GM18520 (cell line): ENCODE data around the gene GPAT3.

ENCODE experiments used
- ATAC-seq: cut with Tn5 transposase; IDR thresholded peaks from one replicate; pipeline ENCODE4 v1.9.1; 2021; ENCODE audit not compliant: unreplicated experiment

GPAT3 gene

DNA sequence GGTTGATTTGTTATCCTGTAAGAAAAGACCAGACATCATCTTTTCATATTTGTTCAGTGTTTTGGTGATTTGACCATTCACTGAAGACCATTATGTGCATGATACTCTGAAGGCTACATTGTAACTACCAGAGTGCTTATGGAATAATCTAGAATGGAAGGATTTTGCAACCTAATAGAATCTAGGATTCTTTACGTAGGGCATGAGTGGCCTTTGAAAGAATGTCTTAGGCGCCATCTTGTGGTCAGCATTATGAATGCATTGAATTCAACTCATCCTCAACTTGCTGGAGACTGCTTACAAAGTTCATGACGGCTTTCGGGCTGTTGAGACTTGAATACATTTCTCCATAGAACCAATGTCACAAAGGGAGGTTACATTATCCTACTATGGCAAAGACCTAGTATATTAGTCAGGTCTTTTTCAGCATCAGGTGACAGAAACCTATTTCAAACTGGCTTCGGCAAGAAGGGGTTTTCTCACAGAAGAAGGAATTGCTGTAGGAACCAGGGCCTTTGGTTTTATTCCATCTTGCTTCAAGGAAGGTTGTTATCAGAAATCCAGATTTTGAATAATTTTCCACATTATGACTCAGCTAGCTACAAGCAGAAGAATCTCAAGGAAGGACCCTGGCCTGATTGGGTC is 104.1 kb downstream of the GPAT3 start:
- ATAC-seq, result peak; percentile 52

DNA sequence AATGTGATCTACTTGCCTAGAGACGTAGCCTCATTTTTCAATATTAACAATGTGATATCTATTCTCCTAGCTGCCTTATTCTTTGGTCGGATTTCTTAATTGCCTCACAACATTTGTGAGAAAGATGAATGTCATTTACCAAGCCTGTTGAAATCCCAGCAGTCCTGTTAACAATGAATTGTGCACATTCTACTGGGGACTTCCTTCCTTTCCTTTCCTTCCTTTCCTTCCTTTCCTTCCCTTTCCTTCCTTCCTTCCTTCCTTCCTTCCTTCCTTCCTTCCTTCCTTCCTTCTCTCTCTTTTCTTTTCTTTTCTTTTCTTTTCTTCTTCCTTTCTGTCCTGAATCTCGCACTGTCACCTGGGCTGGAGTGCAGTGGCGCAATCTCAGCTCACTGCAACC is 107.1 kb downstream of the GPAT3 start:
- no peak for ATAC-seq

DNA sequence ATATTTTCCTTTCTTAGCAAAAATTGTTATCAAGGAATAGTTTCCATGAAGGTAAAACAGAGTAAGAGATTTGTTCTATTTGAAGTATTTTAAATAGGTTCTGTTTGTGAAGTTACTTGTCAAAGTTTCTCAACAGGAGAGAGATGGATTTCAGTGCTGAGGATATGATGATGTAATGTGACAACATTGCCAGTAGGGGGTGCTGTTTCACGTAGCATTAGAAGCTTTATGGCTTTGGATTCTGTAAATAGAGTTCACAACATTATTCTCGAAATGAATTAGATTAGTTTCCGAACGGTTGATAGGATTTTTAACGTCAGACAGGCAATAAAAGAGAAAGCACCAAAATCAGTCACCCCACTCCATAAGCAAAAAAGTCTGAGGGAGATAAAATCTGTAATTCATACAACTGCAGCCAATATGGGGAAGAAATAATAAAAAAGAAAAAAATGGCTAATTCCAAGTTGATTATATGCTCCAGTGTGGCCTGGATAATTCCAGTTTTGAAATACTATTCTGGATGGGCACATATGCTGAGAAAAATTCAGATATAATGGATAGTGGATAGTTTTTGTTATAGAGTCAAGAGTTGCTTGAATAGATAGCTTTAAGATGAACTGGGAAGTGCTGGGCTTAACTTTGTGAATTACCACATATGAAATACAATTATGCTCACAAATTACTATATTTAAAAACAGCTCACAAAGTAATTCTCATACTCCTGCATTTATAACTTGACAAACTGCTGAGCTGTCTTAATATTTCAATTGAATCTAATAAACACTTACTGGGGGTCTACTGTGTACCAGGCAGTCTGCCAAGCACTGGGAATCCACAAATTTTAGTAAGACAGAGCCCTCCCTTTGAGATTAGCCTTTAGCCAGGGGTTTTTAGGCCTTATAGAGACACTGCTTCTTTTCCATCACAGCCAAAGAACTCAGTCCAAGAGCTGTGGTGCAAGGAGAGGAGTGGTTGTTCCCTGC is 109.1 kb downstream of the GPAT3 start:
- ATAC-seq, result peak; percentile 66

DNA sequence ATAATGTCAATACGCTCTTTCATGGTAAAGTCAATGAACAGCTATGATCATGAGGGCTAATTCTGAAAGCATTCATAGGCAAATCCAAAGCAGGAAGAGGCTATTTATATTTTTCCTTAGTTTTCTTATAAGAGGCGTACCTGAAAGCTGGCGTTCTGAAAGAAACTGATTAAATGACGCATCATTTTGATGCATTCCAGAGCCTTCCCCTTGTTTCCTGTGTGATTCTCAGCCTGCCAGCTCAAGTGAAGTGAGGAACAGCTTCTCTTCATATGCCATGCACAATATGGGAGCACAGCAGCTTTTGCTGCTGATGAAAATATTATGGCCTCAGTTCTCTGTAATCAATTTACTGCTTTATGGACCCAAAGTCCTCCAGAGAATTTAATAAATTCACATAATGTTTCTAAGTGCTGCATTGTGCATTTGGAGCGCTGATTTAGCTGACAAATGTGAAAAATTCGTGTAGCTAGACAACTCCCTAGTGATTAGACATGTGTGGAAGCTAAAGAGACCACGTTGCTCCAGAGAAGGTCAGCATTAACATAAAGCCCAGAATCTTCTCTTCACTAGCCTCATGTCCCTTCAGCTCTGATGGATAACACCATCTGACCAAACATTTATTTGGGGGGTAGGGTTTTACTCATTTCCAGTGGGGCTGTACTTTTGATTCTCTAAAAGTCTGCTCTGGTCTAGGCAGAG is 110.8 kb downstream of the GPAT3 start:
- ATAC-seq, result no peak

DNA sequence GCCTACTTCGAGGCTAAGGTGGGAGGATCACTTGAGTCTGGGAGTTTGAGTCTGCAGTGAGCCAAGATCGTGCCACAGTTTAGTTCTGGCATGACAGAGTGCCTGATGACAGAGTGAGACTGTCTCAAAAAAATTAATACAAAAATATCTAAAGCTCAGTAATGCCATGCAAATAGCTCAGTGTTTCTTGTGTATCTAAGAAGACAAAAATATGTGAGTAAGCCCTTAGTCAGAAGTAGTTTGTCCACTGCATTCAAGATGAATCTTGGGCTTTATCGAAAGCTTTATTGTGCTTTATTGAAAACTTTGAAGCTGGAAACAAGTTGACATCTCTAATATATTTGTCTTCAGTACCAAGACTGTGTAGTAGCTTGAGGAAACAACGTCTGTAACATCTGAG is 115.9 kb downstream of the GPAT3 start:
- no peak for ATAC-seq
